ENCODE measurements around the gene PPP2R2D. TPM values are rescaled to one million over a fixed set of nuclear protein-coding genes. Genes with fewer than 3 reads are reported as not detected.

Gene PPP2R2D
- total RNA-seq, 1 experiment from 2014 or later = 23.5 TPM

- H4K20me1 ChIP-seq (ENCODE audit: insufficient read depth) = no peaks in the 10 kb centered on the region
- peak within 1 kb of the TSS; percentile 55 for H3K4me3 ChIP-seq
- no peaks in the 10 kb centered on the region for H3K4me1 ChIP-seq (replicated peaks; ENCODE audit: insufficient read depth)
- peaks cover 7% of the 10 kb centered on the region; the same call in 1 of the 2 replicates for H3F3A ChIP-seq (ENCODE audit: insufficient read depth, low read depth)
- no peaks in the 10 kb centered on the region for H3K79me2 ChIP-seq (ENCODE audit: low read depth)
- peak; percentile 46 to 91 for DNase-seq
- ChIA-PET POLR2A (ENCODE audit: unreplicated experiment) (interaction anchor here (0.6 kb wide), 1 partner anchor 439 kb away, joined by 3 read pairs; no protein-coding TSS in a partner anchor), CTCF (interaction anchor here (0.6 to 1.2 kb wide), 2 partner anchors 41 to 57 kb away, joined by 4 read pairs; no protein-coding TSS in a partner anchor)
- H3K9me2 ChIP-seq (ENCODE audit: insufficient read depth) = no peaks in the 10 kb centered on the region
- H3K27me3 ChIP-seq (ENCODE audit: insufficient read depth, low read depth) = no peaks in the 10 kb centered on the region
- H2AFZ ChIP-seq = peak within 1 kb of the TSS; percentile 66
- H3K36me3 ChIP-seq (ENCODE audit: low read depth) = no peaks in the 10 kb centered on the region
- no TSS peak for BruUV-seq (replicated peaks)
- H3K4me2 ChIP-seq = peak within 1 kb of the TSS; percentile 70
- no peak within 1 kb of the TSS for H3K27ac ChIP-seq
- intact Hi-C loops (cut with micrococcal nuclease; ENCODE audit: unreplicated experiment) = no loop called here
- TF ChIP-seq EZH2 (IDR thresholded peaks at IDR 0.05; ENCODE audit: low read depth) = no peak
- no peaks in the 10 kb centered on the region for H3K9me3 ChIP-seq (ENCODE audit: insufficient read depth, low read depth)
Measured at GRCh38 chr10:131981429-131982184, 80.8 kb downstream of the PPP2R2D start, which contains the start of gene BNIP3. Gene BNIP3, minus strand, starts transcription at chr10:131981923. Its CDS starts 117 bp downstream, at chr10:131981806.

- ChIA-PET CTCF (no interaction called here), POLR2A (ENCODE audit: unreplicated experiment) (no interaction called here)
- H2AFZ ChIP-seq = no peak overlapping the region
- no peaks in the 10 kb centered on the region for H3K9me3 ChIP-seq (ENCODE audit: insufficient read depth, low read depth)
- intact Hi-C loops (cut with micrococcal nuclease; ENCODE audit: unreplicated experiment) = no loop called here
- H3F3A ChIP-seq (ENCODE audit: insufficient read depth, low read depth) = peaks cover 7% of the 10 kb centered on the region; the same call in 1 of the 2 replicates
- H3K79me2 ChIP-seq (ENCODE audit: low read depth) = no peaks in the 10 kb centered on the region
- no peaks in the 10 kb centered on the region for H3K27me3 ChIP-seq (ENCODE audit: insufficient read depth, low read depth)
- no peak overlapping the region for H3K27ac ChIP-seq
- no peaks in the 10 kb centered on the region for H3K36me3 ChIP-seq (ENCODE audit: low read depth)
- no peak for DNase-seq
- H3K4me3 ChIP-seq = peak overlapping the region; percentile 40; the same call in 1 of the 2 replicates
- H3K4me1 ChIP-seq (replicated peaks; ENCODE audit: insufficient read depth) = no peaks in the 10 kb centered on the region
- no peak for TF ChIP-seq EZH2 (IDR thresholded peaks at IDR 0.05; ENCODE audit: low read depth)
- no peak for TF ChIP-seq CTCF (conservative IDR thresholded peaks at IDR 0.05)
- no peaks in the 10 kb centered on the region for H3K9me2 ChIP-seq (ENCODE audit: insufficient read depth)
- BruUV-seq (replicated peaks) = no TSS peak
- peak overlapping the region; percentile 70; the same call in 1 of the 2 replicates for H3K4me2 ChIP-seq
- no peaks in the 10 kb centered on the region for H4K20me1 ChIP-seq (ENCODE audit: insufficient read depth)
Measured at GRCh38 chr10:131982185-131982756, 81.5 kb downstream of the PPP2R2D start.

GRCh38 chr10:131982796-131983195 is 82.0 kb downstream of the PPP2R2D start:
- no peak overlapping the region for H3K4me2 ChIP-seq
- BruUV-seq (replicated peaks) = TSS peak; percentile 22
- TF ChIP-seq CTCF (conservative IDR thresholded peaks at IDR 0.05) = no peak
- TF ChIP-seq EZH2 (IDR thresholded peaks at IDR 0.05; ENCODE audit: low read depth) = no peak
- H3K79me2 ChIP-seq (ENCODE audit: low read depth) = no peaks in the 10 kb centered on the region
- no peaks in the 10 kb centered on the region for H3K9me3 ChIP-seq (ENCODE audit: insufficient read depth, low read depth)
- no peak for DNase-seq
- no peak overlapping the region for H3K27ac ChIP-seq
- H3K4me3 ChIP-seq = no peak overlapping the region
- H2AFZ ChIP-seq = no peak overlapping the region
- ChIA-PET POLR2A (ENCODE audit: unreplicated experiment) (no interaction called here), CTCF (no interaction called here)
- H3F3A ChIP-seq (ENCODE audit: insufficient read depth, low read depth) = peaks cover 7% of the 10 kb centered on the region; the same call in 1 of the 2 replicates
- no peaks in the 10 kb centered on the region for H3K4me1 ChIP-seq (replicated peaks; ENCODE audit: insufficient read depth)
- no peaks in the 10 kb centered on the region for H3K9me2 ChIP-seq (ENCODE audit: insufficient read depth)
- H3K36me3 ChIP-seq (ENCODE audit: low read depth) = no peaks in the 10 kb centered on the region
- intact Hi-C loops (cut with micrococcal nuclease; ENCODE audit: unreplicated experiment) = no loop called here
- H3K27me3 ChIP-seq (ENCODE audit: insufficient read depth, low read depth) = no peaks in the 10 kb centered on the region
- H4K20me1 ChIP-seq (ENCODE audit: insufficient read depth) = no peaks in the 10 kb centered on the region

Data from PC-9 (cell line).